ENCODE data around the gene CAMK1D. TPM values are rescaled to one million over a fixed set of nuclear protein-coding genes. Genes with fewer than 3 reads are reported as not detected.

The CAMK1D gene
- total and polyA plus RNA-seq, 2 donors, result 11.2 to 14.6 TPM

DNA sequence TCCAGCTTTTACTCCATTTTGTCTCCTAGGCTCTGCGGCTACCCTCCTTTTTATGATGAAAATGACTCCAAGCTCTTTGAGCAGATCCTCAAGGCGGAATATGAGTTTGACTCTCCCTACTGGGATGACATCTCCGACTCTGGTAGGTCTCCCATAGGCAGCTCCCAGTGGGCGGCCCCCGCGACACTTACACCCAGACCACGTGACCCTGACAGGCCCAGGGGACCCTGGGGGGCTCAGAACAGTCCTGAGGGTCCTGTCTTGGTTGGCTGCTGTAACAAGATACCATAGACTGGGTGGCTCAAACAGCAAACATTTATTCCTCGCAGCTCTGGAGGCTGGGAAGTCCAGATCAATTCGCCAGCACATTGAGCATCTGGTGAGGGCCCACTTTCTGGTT, 464.8 kb downstream of the CAMK1D start:
- no peak overlapping the region for H3K27ac ChIP-seq (ENCODE audit: low read depth in 1 of 2, low read length in 1 of 2)
- H3K9me3 ChIP-seq (ENCODE audit: control insufficient read depth in 2 of 2, insufficient read depth in 1 of 2, low read length in 1 of 2), result peaks cover 4 to 10% of the 10 kb centered on the region in 2 donors
- H3K27me3 ChIP-seq (ENCODE audit: control insufficient read depth in 2 of 2, insufficient read depth in 1 of 2, low read length in 1 of 2), result no peaks in the 10 kb centered on the region
- peaks cover 22 to 38% of the 10 kb centered on the region in 2 donors for H3K36me3 ChIP-seq (ENCODE audit: control insufficient read depth in 2 of 2, insufficient read depth in 2 of 2, low read length in 1 of 2)
- no peak for DNase-seq (ENCODE audit: low read depth in 6 of 9, low spot score in 9 of 9)
- no peaks in the 10 kb centered on the region for H3K4me1 ChIP-seq (ENCODE audit: control insufficient read depth in 2 of 2, insufficient read depth in 2 of 2, low read length in 2 of 2)
- no peak overlapping the region for H3K4me3 ChIP-seq (ENCODE audit: low read length in 2 of 2)
- WGBS, result 99% methylated on average over 9 of the region's 9 CpGs

GRCh38 chr10:12819071-12819470, 469.7 kb downstream of the CAMK1D start:
- WGBS, result 86% methylated on average over 7 of the region's 7 CpGs
- peaks cover 25 to 53% of the 10 kb centered on the region in 2 donors for H3K36me3 ChIP-seq (ENCODE audit: control insufficient read depth in 2 of 2, insufficient read depth in 2 of 2, low read length in 1 of 2)
- peaks cover 1 to 5% of the 10 kb centered on the region in 2 donors for H3K9me3 ChIP-seq (ENCODE audit: control insufficient read depth in 2 of 2, insufficient read depth in 1 of 2, low read length in 1 of 2)
- no peak for DNase-seq (ENCODE audit: low read depth in 6 of 9, low spot score in 9 of 9)
- H3K4me3 ChIP-seq (ENCODE audit: low read length in 2 of 2), result no peak overlapping the region
- H3K4me1 ChIP-seq (ENCODE audit: control insufficient read depth in 2 of 2, insufficient read depth in 2 of 2, low read length in 2 of 2), result no peaks in the 10 kb centered on the region
- H3K27me3 ChIP-seq (ENCODE audit: control insufficient read depth in 2 of 2, insufficient read depth in 1 of 2, low read length in 1 of 2), result no peaks in the 10 kb centered on the region
- no peak overlapping the region for H3K27ac ChIP-seq (ENCODE audit: low read depth in 1 of 2, low read length in 1 of 2)

GRCh38 chr10:12819656-12820055, 470.3 kb downstream of the CAMK1D start:
- WGBS, result 99% methylated on average over 10 of the region's 10 CpGs
- Histone ChIP-seq H3K36me3 (ENCODE audit: control insufficient read depth in 2 of 2, insufficient read depth in 2 of 2, low read length in 1 of 2) (peaks cover 19 to 49% of the 10 kb centered on the region in 2 donors), H3K4me3 (ENCODE audit: low read length in 2 of 2) (no peak overlapping the region), H3K27me3 (ENCODE audit: control insufficient read depth in 2 of 2, insufficient read depth in 1 of 2, low read length in 1 of 2) (no peaks in the 10 kb centered on the region), H3K27ac (ENCODE audit: low read depth in 1 of 2, low read length in 1 of 2) (no peak overlapping the region), H3K9me3 (ENCODE audit: control insufficient read depth in 2 of 2, insufficient read depth in 1 of 2, low read length in 1 of 2) (no peaks in the 10 kb centered on the region), H3K4me1 (ENCODE audit: control insufficient read depth in 2 of 2, insufficient read depth in 2 of 2, low read length in 2 of 2) (no peaks in the 10 kb centered on the region)
- DNase-seq (ENCODE audit: low read depth in 6 of 9, low spot score in 9 of 9), result no peak

DNA sequence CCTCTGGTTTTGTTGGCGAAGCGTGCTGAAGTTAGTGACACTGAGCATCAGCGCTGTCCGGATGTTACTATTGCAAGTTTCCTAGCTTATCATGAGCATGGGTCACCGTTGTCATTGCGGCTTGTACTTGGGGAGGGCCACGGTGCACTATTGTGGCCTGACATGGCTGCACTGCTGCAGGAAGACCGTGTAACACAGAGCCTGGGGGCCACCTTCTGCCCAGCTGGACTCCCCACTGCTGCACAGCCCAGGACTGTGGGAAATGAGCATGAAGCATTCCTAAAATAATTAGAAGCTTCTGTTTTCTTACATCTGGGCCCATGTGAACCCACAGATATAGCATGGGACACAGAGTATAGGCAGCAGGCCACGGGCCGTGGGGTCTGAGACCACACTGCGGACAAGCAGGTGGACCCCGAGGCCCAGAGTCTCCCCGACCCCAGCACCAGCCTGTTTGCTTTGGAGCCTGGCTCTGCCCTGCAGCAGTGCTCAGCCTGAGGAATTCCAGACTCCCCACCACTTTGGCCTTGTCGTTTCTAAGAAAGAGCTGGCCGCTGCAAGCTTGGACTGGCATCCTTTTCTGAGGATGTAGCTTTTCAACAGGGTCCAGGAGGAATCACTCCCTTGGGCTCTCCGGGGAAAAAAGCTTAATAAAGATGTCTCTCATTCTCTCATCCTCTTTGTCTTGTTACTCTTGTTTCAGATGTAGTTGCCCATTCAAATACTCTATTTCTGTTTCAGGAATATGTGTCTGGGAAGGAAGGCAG, 473.0 kb downstream of the CAMK1D start:
- 96% methylated on average over 16 of the region's 16 CpGs for WGBS
- no peak overlapping the region for H3K4me3 ChIP-seq (ENCODE audit: low read length in 2 of 2)
- no peaks in the 10 kb centered on the region for H3K4me1 ChIP-seq (ENCODE audit: control insufficient read depth in 2 of 2, insufficient read depth in 2 of 2, low read length in 2 of 2)
- H3K27me3 ChIP-seq (ENCODE audit: control insufficient read depth in 2 of 2, insufficient read depth in 1 of 2, low read length in 1 of 2), result no peaks in the 10 kb centered on the region
- H3K36me3 ChIP-seq (ENCODE audit: control insufficient read depth in 2 of 2, insufficient read depth in 2 of 2, low read length in 1 of 2), result peaks cover 14 to 43% of the 10 kb centered on the region in 2 donors
- H3K27ac ChIP-seq (ENCODE audit: low read depth in 1 of 2, low read length in 1 of 2), result no peak overlapping the region
- DNase-seq (ENCODE audit: low read depth in 6 of 9, low spot score in 9 of 9), result no peak
- H3K9me3 ChIP-seq (ENCODE audit: control insufficient read depth in 2 of 2, insufficient read depth in 1 of 2, low read length in 1 of 2), result no peaks in the 10 kb centered on the region

- Histone ChIP-seq H3K36me3 (ENCODE audit: control insufficient read depth in 2 of 2, insufficient read depth in 2 of 2, low read length in 1 of 2) (peaks cover 14 to 40% of the 10 kb centered on the region in 2 donors), H3K4me3 (ENCODE audit: low read length in 2 of 2) (no peak overlapping the region), H3K9me3 (ENCODE audit: control insufficient read depth in 2 of 2, insufficient read depth in 1 of 2, low read length in 1 of 2) (no peaks in the 10 kb centered on the region), H3K4me1 (ENCODE audit: control insufficient read depth in 2 of 2, insufficient read depth in 2 of 2, low read length in 2 of 2) (no peaks in the 10 kb centered on the region), H3K27ac (ENCODE audit: low read depth in 1 of 2, low read length in 1 of 2) (no peak overlapping the region), H3K27me3 (ENCODE audit: control insufficient read depth in 2 of 2, insufficient read depth in 1 of 2, low read length in 1 of 2) (no peaks in the 10 kb centered on the region)
- 95% methylated on average over 3 of the region's 3 CpGs for WGBS
- no peak for DNase-seq (ENCODE audit: low read depth in 6 of 9, low spot score in 9 of 9)
Measured at GRCh38 chr10:12822893-12823170, 473.5 kb downstream of the CAMK1D start.

- DNase-seq (ENCODE audit: low read depth in 6 of 9, low spot score in 9 of 9), result no peak
- no peaks in the 10 kb centered on the region for H3K27me3 ChIP-seq (ENCODE audit: control insufficient read depth in 2 of 2, insufficient read depth in 1 of 2, low read length in 1 of 2)
- H3K4me1 ChIP-seq (ENCODE audit: control insufficient read depth in 2 of 2, insufficient read depth in 2 of 2, low read length in 2 of 2), result no peaks in the 10 kb centered on the region
- H3K36me3 ChIP-seq (ENCODE audit: control insufficient read depth in 2 of 2, insufficient read depth in 2 of 2, low read length in 1 of 2), result peaks cover 14 to 36% of the 10 kb centered on the region in 2 donors
- H3K27ac ChIP-seq (ENCODE audit: low read depth in 1 of 2, low read length in 1 of 2), result no peak overlapping the region
- 96% methylated on average over 3 of the region's 3 CpGs for WGBS
- H3K9me3 ChIP-seq (ENCODE audit: control insufficient read depth in 2 of 2, insufficient read depth in 1 of 2, low read length in 1 of 2), result no peaks in the 10 kb centered on the region
- H3K4me3 ChIP-seq (ENCODE audit: low read length in 2 of 2), result no peak overlapping the region
Measured at GRCh38 chr10:12823328-12823727, 474.0 kb downstream of the CAMK1D start.

GRCh38 chr10:12825260-12825849, 476.0 kb downstream of the CAMK1D start:
- peaks cover 20 to 36% of the 10 kb centered on the region in 2 donors for H3K36me3 ChIP-seq (ENCODE audit: control insufficient read depth in 2 of 2, insufficient read depth in 2 of 2, low read length in 1 of 2)
- DNase-seq (ENCODE audit: low read depth in 6 of 9, low spot score in 9 of 9), result no peak
- H3K4me3 ChIP-seq (ENCODE audit: low read length in 2 of 2), result no peak overlapping the region
- no peaks in the 10 kb centered on the region for H3K27me3 ChIP-seq (ENCODE audit: control insufficient read depth in 2 of 2, insufficient read depth in 1 of 2, low read length in 1 of 2)
- WGBS, result 96% methylated on average over 12 of the region's 12 CpGs
- H3K27ac ChIP-seq (ENCODE audit: low read depth in 1 of 2, low read length in 1 of 2), result no peak overlapping the region
- no peaks in the 10 kb centered on the region for H3K9me3 ChIP-seq (ENCODE audit: control insufficient read depth in 2 of 2, insufficient read depth in 1 of 2, low read length in 1 of 2)
- H3K4me1 ChIP-seq (ENCODE audit: control insufficient read depth in 2 of 2, insufficient read depth in 2 of 2, low read length in 2 of 2), result no peaks in the 10 kb centered on the region

- Histone ChIP-seq H3K36me3 (ENCODE audit: control insufficient read depth in 2 of 2, insufficient read depth in 2 of 2, low read length in 1 of 2) (peaks cover 18 to 34% of the 10 kb centered on the region in 2 donors), H3K27ac (ENCODE audit: low read depth in 1 of 2, low read length in 1 of 2) (no peak overlapping the region), H3K4me1 (ENCODE audit: control insufficient read depth in 2 of 2, insufficient read depth in 2 of 2, low read length in 2 of 2) (no peaks in the 10 kb centered on the region), H3K4me3 (ENCODE audit: low read length in 2 of 2) (no peak overlapping the region), H3K9me3 (ENCODE audit: control insufficient read depth in 2 of 2, insufficient read depth in 1 of 2, low read length in 1 of 2) (no peaks in the 10 kb centered on the region), H3K27me3 (ENCODE audit: control insufficient read depth in 2 of 2, insufficient read depth in 1 of 2, low read length in 1 of 2) (no peaks in the 10 kb centered on the region)
- DNase-seq (ENCODE audit: low read depth in 6 of 9, low spot score in 9 of 9), result no peak
- 94% methylated on average over 6 of the region's 6 CpGs for WGBS
Measured at GRCh38 chr10:12826800-12827372, 477.5 kb downstream of the CAMK1D start.

DNA sequence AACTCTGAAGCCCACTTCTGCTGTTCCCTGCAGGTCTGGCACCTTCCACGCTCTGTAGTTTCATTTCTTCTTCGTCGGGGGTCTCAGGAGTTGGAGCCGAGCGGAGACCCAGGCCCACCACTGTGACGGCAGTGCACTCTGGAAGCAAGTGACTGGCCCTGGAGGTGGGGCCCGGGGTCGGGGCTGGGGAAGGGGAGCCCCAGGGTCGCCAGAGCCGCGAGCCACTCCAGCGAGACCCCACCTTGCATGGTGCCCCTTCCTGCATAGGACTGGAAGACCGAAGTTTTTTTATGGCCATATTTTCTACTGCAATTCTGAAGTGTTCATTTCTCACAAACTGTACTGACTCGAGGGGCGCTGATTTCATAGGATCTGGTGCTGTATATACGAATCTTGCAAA, 479.4 kb downstream of the CAMK1D start:
- WGBS, result 97% methylated on average over 16 of the region's 16 CpGs

More for the DNA sequence above, 479.4 kb downstream of the CAMK1D start:
- Histone ChIP-seq H3K27me3 (ENCODE audit: control insufficient read depth in 2 of 2, insufficient read depth in 1 of 2, low read length in 1 of 2) (no peaks in the 10 kb centered on the region), H3K36me3 (ENCODE audit: control insufficient read depth in 2 of 2, insufficient read depth in 2 of 2, low read length in 1 of 2) (peaks cover 18 to 32% of the 10 kb centered on the region in 2 donors), H3K4me1 (ENCODE audit: control insufficient read depth in 2 of 2, insufficient read depth in 2 of 2, low read length in 2 of 2) (no peaks in the 10 kb centered on the region), H3K27ac (ENCODE audit: low read depth in 1 of 2, low read length in 1 of 2) (no peak overlapping the region), H3K4me3 (ENCODE audit: low read length in 2 of 2) (no peak overlapping the region), H3K9me3 (ENCODE audit: control insufficient read depth in 2 of 2, insufficient read depth in 1 of 2, low read length in 1 of 2) (no peaks in the 10 kb centered on the region)
- no peak for DNase-seq (ENCODE audit: low read depth in 6 of 9, low spot score in 9 of 9)

Measured in thymus (tissue), 11 donors.